CD4-positive, alpha-beta T cell (primary cell): ENCODE results near the gene SMOC1. TPM values are rescaled to one million over a fixed set of nuclear protein-coding genes. Genes with fewer than 3 reads are reported as not detected.

Experiments used
- ATAC-seq: fragments of 200-7000 bp; cut with Tn5 transposase; one replicate; pipeline ENCODE4 v1.10.0; 2022; ENCODE audit warnings: mild to moderate bottlenecking; ENCODE audit not compliant: poor library complexity
- CTCF ChIA-PET: fragments of 350-600 bp; sonication (Branson Sonifier 250); formaldehyde crosslinking; loops from one replicate; lab custom pipeline; 2021; ENCODE audit warnings: antibody characterized with exemption, inconsistent platforms; lab: Charles Lee
- POLR2A ChIA-PET: fragments of 350-600 bp; sonication (Branson Sonifier 250); formaldehyde crosslinking; loops from one replicate; lab custom pipeline; 2021; ENCODE audit warnings: antibody characterized with exemption, inconsistent platforms; lab: Charles Lee
- DNase-seq, 14 experiments: peaks; one replicate each; pipeline ENCODE4 v3.0.0-alpha.2; 2013 to 2020; ENCODE audit warnings: mixed read lengths in 2 of 14
- H3K27ac ChIP-seq, 2 donors: one replicate each; pipeline versions ENCODE4 v1.5.1 to v1.7.0; 2013; ENCODE audit warnings: low read length in 2 of 2, low read depth in 1 of 2, mild to moderate bottlenecking in 1 of 2
- H3K27me3 ChIP-seq, 2 experiments: 1 replicate in 1 of 2; 2 replicates in 1 of 2; pipeline versions ENCODE4 v1.6.1 to v1.7.0; 2013; ENCODE audit warnings: low read length in 2 of 2, control low read depth in 1 of 2, mild to moderate bottlenecking in 1 of 2, moderate library complexity in 1 of 2; ENCODE audit not compliant: insufficient read depth in 2 of 2, control insufficient read depth in 1 of 2
- H3K36me3 ChIP-seq: one replicate; pipeline ENCODE4 v1.6.1; 2013; ENCODE audit warnings: low read length, control low read depth; ENCODE audit not compliant: insufficient read depth
- H3K4me1 ChIP-seq: one replicate; pipeline ENCODE4 v1.6.1; 2013; ENCODE audit warnings: low read length, control low read depth; ENCODE audit not compliant: insufficient read depth
- H3K4me3 ChIP-seq: one replicate; pipeline ENCODE4 v1.5.1; 2013; ENCODE audit warnings: mild to moderate bottlenecking, low read length, moderate library complexity
- H3K9me3 ChIP-seq, 2 experiments: 1 replicate in 1 of 2; 2 replicates in 1 of 2; pipeline versions ENCODE4 v1.6.1 to v1.7.0; 2013; ENCODE audit warnings: low read length in 2 of 2, mild to moderate bottlenecking in 2 of 2, control low read depth in 1 of 2, moderate library complexity in 1 of 2; ENCODE audit not compliant: control insufficient read depth in 1 of 2, insufficient read depth in 1 of 2
- H3K27ac Mint-ChIP-seq: one replicate; pipeline ENCODE4 v1.8.0; 2020; ENCODE audit warnings: mixed read lengths
- H3K27me3 Mint-ChIP-seq: one replicate; pipeline ENCODE4 v1.8.0; 2021; ENCODE audit warnings: mixed read lengths
- H3K36me3 Mint-ChIP-seq: one replicate; pipeline ENCODE4 v1.8.0; 2021; ENCODE audit warnings: low read depth, mixed read lengths
- H3K4me1 Mint-ChIP-seq: one replicate; pipeline ENCODE4 v1.8.0; 2021; ENCODE audit warnings: low read depth, mixed read lengths
- H3K4me3 Mint-ChIP-seq: one replicate; pipeline ENCODE4 v1.8.0; 2020; ENCODE audit warnings: mild to moderate bottlenecking, mixed read lengths
- H3K9me3 Mint-ChIP-seq: one replicate; pipeline ENCODE4 v1.8.0; 2020; ENCODE audit warnings: mixed read lengths
- intact Hi-C, 2 experiments: fragments of 100-400 bp; cut with DNase I in 1 of 2; cut with micrococcal nuclease in 1 of 2; formaldehyde crosslinking; loops; one replicate each; pipeline versions ENCODE4 v1.15.1 to v1.9.0; 2023 to 2025; cut with DNase I, micrococcal nuclease
- total RNA-seq, 174 experiments: library from RNA in 2 of 174; stranded (reverse) in 2 of 174; gene quantifications; one replicate each; pipeline ENCODE4 v1.2.3 and lab custom pipeline; 2021 to 2026
- TF ChIP-seq, protein P1 (sequence below): fragments of 200-600 bp; IDR thresholded peaks from one replicate; pipeline ENCODE4 v1.8.0; 2022; ENCODE audit warnings: antibody characterized with exemption, mild to moderate bottlenecking

Gene SMOC1
- total RNA-seq, 2 experiments from 2014 or later: not detected

DNA sequence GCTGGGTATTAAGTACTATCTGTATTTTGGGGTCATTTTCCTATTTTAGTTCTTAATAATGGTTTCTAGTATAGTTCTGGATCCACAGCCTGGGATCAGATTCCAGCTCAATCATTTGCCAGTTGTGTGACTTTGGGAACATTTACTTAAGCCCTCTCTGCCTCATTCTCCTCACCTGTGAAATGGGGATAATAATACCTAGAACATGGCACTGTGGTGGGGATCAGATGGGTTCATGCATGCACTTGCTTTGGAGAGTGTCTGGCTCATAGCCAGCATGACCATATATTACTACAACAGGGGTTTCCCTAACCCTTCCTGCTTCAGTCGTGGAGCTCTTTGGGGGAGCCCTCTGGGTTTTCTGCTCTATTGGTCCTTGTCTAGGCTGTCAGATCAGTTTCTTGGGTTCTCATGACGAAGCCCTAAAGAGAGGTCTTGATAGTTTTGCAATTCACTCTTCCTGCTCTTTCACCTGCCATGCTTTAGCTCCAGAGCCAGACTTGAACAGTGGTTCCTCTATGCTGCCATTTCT, 34.1 kb upstream of the SMOC1 start:
- Histone ChIP-seq H3K4me3 (no peak overlapping the region), H3K27ac (no peak overlapping the region), H3K27me3 (peaks cover 9 to 14% of the 10 kb centered on the region in 2 experiments), H3K9me3 (no peaks in the 10 kb centered on the region), H3K36me3 (no peaks in the 10 kb centered on the region), H3K4me1 (no peaks in the 10 kb centered on the region)
- POLR2A ChIA-PET: interaction anchor here (0.5 kb wide), 1 partner anchor 1290 kb away, joined by 3 read pairs; no protein-coding TSS in a partner anchor
- H3K4me1 Mint-ChIP-seq: no peaks in the 10 kb centered on the region
- H3K27ac Mint-ChIP-seq: no peak overlapping the region
- no peak for ATAC-seq
- CTCF ChIA-PET: no interaction called here
- no peak for DNase-seq
- no peak overlapping the region for H3K4me3 Mint-ChIP-seq
- TF ChIP-seq, protein P1, sequence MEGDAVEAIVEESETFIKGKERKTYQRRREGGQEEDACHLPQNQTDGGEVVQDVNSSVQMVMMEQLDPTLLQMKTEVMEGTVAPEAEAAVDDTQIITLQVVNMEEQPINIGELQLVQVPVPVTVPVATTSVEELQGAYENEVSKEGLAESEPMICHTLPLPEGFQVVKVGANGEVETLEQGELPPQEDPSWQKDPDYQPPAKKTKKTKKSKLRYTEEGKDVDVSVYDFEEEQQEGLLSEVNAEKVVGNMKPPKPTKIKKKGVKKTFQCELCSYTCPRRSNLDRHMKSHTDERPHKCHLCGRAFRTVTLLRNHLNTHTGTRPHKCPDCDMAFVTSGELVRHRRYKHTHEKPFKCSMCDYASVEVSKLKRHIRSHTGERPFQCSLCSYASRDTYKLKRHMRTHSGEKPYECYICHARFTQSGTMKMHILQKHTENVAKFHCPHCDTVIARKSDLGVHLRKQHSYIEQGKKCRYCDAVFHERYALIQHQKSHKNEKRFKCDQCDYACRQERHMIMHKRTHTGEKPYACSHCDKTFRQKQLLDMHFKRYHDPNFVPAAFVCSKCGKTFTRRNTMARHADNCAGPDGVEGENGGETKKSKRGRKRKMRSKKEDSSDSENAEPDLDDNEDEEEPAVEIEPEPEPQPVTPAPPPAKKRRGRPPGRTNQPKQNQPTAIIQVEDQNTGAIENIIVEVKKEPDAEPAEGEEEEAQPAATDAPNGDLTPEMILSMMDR: no peak
- no peaks in the 10 kb centered on the region for H3K36me3 Mint-ChIP-seq
- intact Hi-C loops: no loop called here
- H3K9me3 Mint-ChIP-seq: no peaks in the 10 kb centered on the region
- peaks cover 34% of the 10 kb centered on the region for H3K27me3 Mint-ChIP-seq

- H3K4me3 Mint-ChIP-seq: no peak overlapping the region
- H3K36me3 Mint-ChIP-seq: no peaks in the 10 kb centered on the region
- no peak overlapping the region for H3K27ac ChIP-seq
- H3K9me3 Mint-ChIP-seq: no peaks in the 10 kb centered on the region
- H3K4me1 ChIP-seq: no peaks in the 10 kb centered on the region
- H3K27ac Mint-ChIP-seq: no peak overlapping the region
- peaks cover 8 to 12% of the 10 kb centered on the region in 2 experiments for H3K27me3 ChIP-seq
- no peaks in the 10 kb centered on the region for H3K4me1 Mint-ChIP-seq
- TF ChIP-seq, protein P1: no peak
- no peak overlapping the region for H3K4me3 ChIP-seq
- ChIA-PET POLR2A (no interaction called here), CTCF (no interaction called here)
- DNase-seq (no peak), ATAC-seq (no peak)
- H3K36me3 ChIP-seq: no peaks in the 10 kb centered on the region
- peaks cover 34% of the 10 kb centered on the region for H3K27me3 Mint-ChIP-seq
- intact Hi-C loops: no loop called here
- no peaks in the 10 kb centered on the region for H3K9me3 ChIP-seq
These were observed 33.4 kb upstream of the SMOC1 start for GRCh38 chr14:69845787-69846186.

- H3K27ac Mint-ChIP-seq: no peak overlapping the region
- intact Hi-C loops: no loop called here
- POLR2A ChIA-PET: no interaction called here
- Histone ChIP-seq H3K9me3 (no peaks in the 10 kb centered on the region), H3K27me3 (peaks cover 0 to 3% of the 10 kb centered on the region in 2 experiments), H3K27ac (no peak overlapping the region), H3K4me3 (no peak overlapping the region), H3K36me3 (no peaks in the 10 kb centered on the region), H3K4me1 (no peaks in the 10 kb centered on the region)
- no peaks in the 10 kb centered on the region for H3K4me1 Mint-ChIP-seq
- DNase-seq (no peak), ATAC-seq (no peak)
- no peaks in the 10 kb centered on the region for H3K36me3 Mint-ChIP-seq
- peaks cover 34% of the 10 kb centered on the region for H3K27me3 Mint-ChIP-seq
- TF ChIP-seq, protein P1: no peak
- no peak overlapping the region for H3K4me3 Mint-ChIP-seq
- CTCF ChIA-PET: no interaction called here
- H3K9me3 Mint-ChIP-seq: no peaks in the 10 kb centered on the region
These were observed 31.1 kb upstream of the SMOC1 start for GRCh38 chr14:69848156-69848555.
